Measurements from ENCODE around the gene MEGF10. TPM values are rescaled to one million over a fixed set of nuclear protein-coding genes. Genes with fewer than 3 reads are reported as not detected.

Gene MEGF10
- total and polyA plus RNA-seq, 2 donors (not counting 1 experiment from before 2014, with no cell fraction given): not detected

DNA sequence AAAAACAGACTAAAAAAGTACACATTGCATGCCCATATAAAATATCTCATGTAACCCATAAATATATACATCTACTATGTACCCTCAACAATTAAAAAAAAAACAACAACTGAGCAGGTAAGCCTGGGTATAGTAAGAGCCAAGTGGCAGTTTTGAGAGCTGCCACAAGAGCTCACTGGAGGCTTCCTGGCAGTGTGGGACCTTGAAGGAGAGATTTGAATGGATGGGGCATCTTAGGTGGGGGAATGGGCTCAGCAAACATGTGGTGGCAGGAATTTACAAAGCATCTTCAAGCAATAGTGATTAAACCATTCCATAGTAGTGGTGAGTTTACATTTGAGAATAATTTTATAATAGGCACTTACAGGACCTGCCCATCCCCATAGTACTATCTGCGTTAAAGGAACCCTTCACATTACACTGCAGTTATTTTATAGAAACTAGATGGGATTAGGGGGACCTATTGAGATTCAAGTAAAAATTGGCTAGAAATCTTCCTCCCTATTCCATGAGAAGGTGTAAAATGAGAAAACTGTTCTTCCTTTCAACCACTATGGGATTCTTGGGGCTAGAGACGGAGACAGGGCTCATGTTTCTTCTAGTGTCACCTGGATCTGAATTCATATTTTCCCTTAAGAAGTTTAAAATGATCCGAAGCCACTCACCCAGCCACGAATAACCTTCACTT, 6.9 kb downstream of the MEGF10 start:
- Histone ChIP-seq H3K4me3 (ENCODE audit: control extremely low read depth in 1 of 5, extremely low read depth in 1 of 5, insufficient read depth in 1 of 5, low read depth in 2 of 5, low read length in 4 of 5) (no peak overlapping the region), H3K4me1 (ENCODE audit: control insufficient read depth in 2 of 2, insufficient read depth in 2 of 2, low read length in 2 of 2) (no peaks in the 10 kb centered on the region), H3K9me3 (ENCODE audit: control extremely low read depth in 1 of 3, control insufficient read depth in 2 of 3, insufficient read depth in 1 of 3, low read length in 2 of 3) (no peaks in the 10 kb centered on the region), H3K27me3 (replicated peaks in 1 of 4; ENCODE audit: control extremely low read depth in 1 of 4, control insufficient read depth in 3 of 4, insufficient read depth in 4 of 4, low read length in 3 of 4) (peaks cover 0 to 10% (median under 1%) of the 10 kb centered on the region in 4 experiments), H3K79me2 (ENCODE audit: control insufficient read depth, insufficient read depth, low read length) (no peaks in the 10 kb centered on the region), H3K9ac (ENCODE audit: low read length) (no peak overlapping the region), H3K36me3 (replicated peaks in 1 of 2; ENCODE audit: control extremely low read depth in 1 of 2, control insufficient read depth in 1 of 2, extremely low read depth in 1 of 2, insufficient read depth in 2 of 2, low read length in 1 of 2) (no peaks in the 10 kb centered on the region), H3K27ac (ENCODE audit: low read length in 2 of 2) (no peak overlapping the region), H4K20me1 (ENCODE audit: control insufficient read depth, insufficient read depth, low read length, poor library complexity, severe bottlenecking) (no peaks in the 10 kb centered on the region), H3K4me2 (replicated peaks; ENCODE audit: low read depth, low read length, poor library complexity, severe bottlenecking) (no peak overlapping the region), H2AFZ (ENCODE audit: insufficient read depth, low read depth, low read length, poor library complexity, severe bottlenecking) (no peak overlapping the region)
- intact Hi-C loops (cut with micrococcal nuclease): no loop called here
- ChIA-PET POLR2A (no interaction called here), CTCF (no interaction called here)
- Mint-ChIP-seq H3K4me1 (no peaks in the 10 kb centered on the region), H3K4me3 (no peak overlapping the region), H3K9me3 (ENCODE audit: insufficient read depth) (no peaks in the 10 kb centered on the region), H3K27me3 (peaks cover 46% of the 10 kb centered on the region), H3K27ac (no peak overlapping the region)
- no peak for DNase-seq
- ATAC-seq (ENCODE audit: low read depth): no peak
- no CpG with 5 or more reads among the region's 4 CpGs for WGBS (ENCODE audit: insufficient coverage)
- no peak for TF ChIP-seq EZH2 (IDR thresholded peaks at IDR 0.05; ENCODE audit: borderline replicate concordance, insufficient read depth, low read depth, low read length, poor library complexity, severe bottlenecking)
- TF ChIP-seq, protein P1, sequence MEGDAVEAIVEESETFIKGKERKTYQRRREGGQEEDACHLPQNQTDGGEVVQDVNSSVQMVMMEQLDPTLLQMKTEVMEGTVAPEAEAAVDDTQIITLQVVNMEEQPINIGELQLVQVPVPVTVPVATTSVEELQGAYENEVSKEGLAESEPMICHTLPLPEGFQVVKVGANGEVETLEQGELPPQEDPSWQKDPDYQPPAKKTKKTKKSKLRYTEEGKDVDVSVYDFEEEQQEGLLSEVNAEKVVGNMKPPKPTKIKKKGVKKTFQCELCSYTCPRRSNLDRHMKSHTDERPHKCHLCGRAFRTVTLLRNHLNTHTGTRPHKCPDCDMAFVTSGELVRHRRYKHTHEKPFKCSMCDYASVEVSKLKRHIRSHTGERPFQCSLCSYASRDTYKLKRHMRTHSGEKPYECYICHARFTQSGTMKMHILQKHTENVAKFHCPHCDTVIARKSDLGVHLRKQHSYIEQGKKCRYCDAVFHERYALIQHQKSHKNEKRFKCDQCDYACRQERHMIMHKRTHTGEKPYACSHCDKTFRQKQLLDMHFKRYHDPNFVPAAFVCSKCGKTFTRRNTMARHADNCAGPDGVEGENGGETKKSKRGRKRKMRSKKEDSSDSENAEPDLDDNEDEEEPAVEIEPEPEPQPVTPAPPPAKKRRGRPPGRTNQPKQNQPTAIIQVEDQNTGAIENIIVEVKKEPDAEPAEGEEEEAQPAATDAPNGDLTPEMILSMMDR (IDR thresholded peaks at IDR 0.05): no peak

DNA sequence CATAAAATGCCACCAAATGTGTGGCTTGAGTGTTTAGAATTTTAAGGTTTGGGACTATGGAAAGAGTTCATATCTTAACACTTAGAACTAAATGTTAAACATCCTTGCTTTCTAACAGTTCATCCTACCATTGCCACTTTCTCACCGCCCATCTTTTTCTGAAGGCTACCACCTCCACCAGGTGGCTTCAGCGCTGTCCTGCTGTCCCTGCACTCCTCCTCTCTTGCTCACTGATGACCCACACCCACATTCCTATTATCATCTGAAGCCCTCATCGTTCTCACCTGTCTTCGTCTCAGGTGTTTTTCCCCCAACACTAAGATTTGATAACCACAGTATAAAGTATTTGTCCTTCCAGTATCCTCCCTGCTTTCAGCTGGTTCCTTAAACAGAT, 7.4 kb downstream of the MEGF10 start:
- Histone ChIP-seq H3K4me1 (ENCODE audit: control insufficient read depth in 2 of 2, insufficient read depth in 2 of 2, low read length in 2 of 2) (no peaks in the 10 kb centered on the region), H3K36me3 (replicated peaks in 1 of 2; ENCODE audit: control extremely low read depth in 1 of 2, control insufficient read depth in 1 of 2, extremely low read depth in 1 of 2, insufficient read depth in 2 of 2, low read length in 1 of 2) (no peaks in the 10 kb centered on the region), H4K20me1 (ENCODE audit: control insufficient read depth, insufficient read depth, low read length, poor library complexity, severe bottlenecking) (no peaks in the 10 kb centered on the region), H3K9me3 (ENCODE audit: control extremely low read depth in 1 of 3, control insufficient read depth in 2 of 3, insufficient read depth in 1 of 3, low read length in 2 of 3) (no peaks in the 10 kb centered on the region), H2AFZ (ENCODE audit: insufficient read depth, low read depth, low read length, poor library complexity, severe bottlenecking) (no peak overlapping the region), H3K79me2 (ENCODE audit: control insufficient read depth, insufficient read depth, low read length) (no peaks in the 10 kb centered on the region), H3K4me2 (replicated peaks; ENCODE audit: low read depth, low read length, poor library complexity, severe bottlenecking) (no peak overlapping the region), H3K27me3 (replicated peaks in 1 of 4; ENCODE audit: control extremely low read depth in 1 of 4, control insufficient read depth in 3 of 4, insufficient read depth in 4 of 4, low read length in 3 of 4) (peaks cover 0 to 10% (median 0%) of the 10 kb centered on the region in 4 experiments), H3K27ac (ENCODE audit: low read length in 2 of 2) (no peak overlapping the region), H3K9ac (ENCODE audit: low read length) (no peak overlapping the region), H3K4me3 (ENCODE audit: control extremely low read depth in 1 of 5, extremely low read depth in 1 of 5, insufficient read depth in 1 of 5, low read depth in 2 of 5, low read length in 4 of 5) (no peak overlapping the region)
- Mint-ChIP-seq H3K27ac (no peak overlapping the region), H3K4me1 (no peaks in the 10 kb centered on the region), H3K4me3 (no peak overlapping the region), H3K9me3 (ENCODE audit: insufficient read depth) (no peaks in the 10 kb centered on the region), H3K27me3 (peaks cover 45% of the 10 kb centered on the region)
- WGBS (ENCODE audit: insufficient coverage): 91% methylated on average over 3 of the region's 4 CpGs
- ATAC-seq (ENCODE audit: low read depth) (no peak), DNase-seq (no peak)
- CTCF ChIA-PET: no interaction called here
- TF ChIP-seq, protein P1 (IDR thresholded peaks at IDR 0.05): no peak
- no peak for TF ChIP-seq EZH2 (IDR thresholded peaks at IDR 0.05; ENCODE audit: borderline replicate concordance, insufficient read depth, low read depth, low read length, poor library complexity, severe bottlenecking)
- intact Hi-C loops (cut with micrococcal nuclease): no loop called here
- POLR2A ChIA-PET: no interaction called here
